K562 (cell line): ENCODE results near the gene FMC1. TPM values are rescaled to one million over a fixed set of nuclear protein-coding genes. Genes with fewer than 3 reads are reported as not detected.

Experiments used
- polyA plus RNA-seq, 8 experiments: library from polyadenylated mRNA; depleted of rRNA in 4 of 8; stranded (reverse) in 5 of 8; unstranded in 3 of 8; fragments of >200 nt; fragmentation: Nextera tagmentation in 2 of 8; fragmentation: Illumina TruSeq in 1 of 8; extraction: Ambion mirVana in 2 of 8; extraction: Trizol in 1 of 8; gene quantifications; 2 replicates each; pipeline versions ENCODE4 v1.2.1 to v1.2.3, GENCODE V29; 2011 to 2014; ENCODE audit warnings: inconsistent platforms in 1 of 8, missing spikeins in 1 of 8
- small RNA-seq: library from RNA; depleted of rRNA; stranded (forward); fragments of <200 nt; gene quantifications from one replicate; pipeline ENCODE3, GENCODE V24; 2014
- total RNA-seq, 7 experiments: library from RNA; depleted of rRNA in 6 of 7; stranded (reverse); fragments of >200 nt in 6 of 7; fragmentation: Illumina TruSeq in 2 of 7; extraction: Trizol in 2 of 7; gene quantifications; 2 replicates each; pipeline versions ENCODE4 v1.2.1 to v1.2.3, GENCODE V29; 2011 to 2021; ENCODE audit warnings: low replicate concordance in 1 of 7

The FMC1 gene
- total and polyA plus RNA-seq, 9 of the 15 experiments (the other 6 are each of a cell fraction or from before 2014, with no cell fraction given): 14.0 to 116 (median 29.0) TPM

Small RNA genes lying within 50 kb of the gene (small RNA-seq; reads per million reads assigned to genes)
- not detected for gene RNU6-206P

Other genes with a start within 250 kb of the FMC1 start
- gene ZC3HAV1, start 231.6 kb upstream of the FMC1 start, total RNA-seq (2014; rRNA removed): 23.9 and 26.4 TPM in 2 replicates
- gene ZC3HAV1, start 231.6 kb upstream of the FMC1 start, total RNA-seq (2014; rRNA removed; fragmentation: Illumina TruSeq; extraction: Trizol): 34.0 TPM in 2 replicates
- 38.9 and 40.5 TPM in 2 replicates for gene ZC3HAV1, start 231.6 kb upstream of the FMC1 start, total RNA-seq (2015; rRNA removed; fragmentation: Illumina TruSeq; extraction: Trizol)
- 33.0 and 33.8 TPM in 2 replicates for gene ZC3HAV1, start 231.6 kb upstream of the FMC1 start, total RNA-seq (2021)
- gene ZC3HAV1, start 231.6 kb upstream of the FMC1 start, polyA plus RNA-seq (2011; rRNA removed): 16.9 and 22.4 TPM in 2 replicates
- gene ZC3HAV1, start 231.6 kb upstream of the FMC1 start, polyA plus RNA-seq (2014; fragmentation: Illumina TruSeq; extraction: Trizol): 22.8 and 30.9 TPM in 2 replicates
- 10 to 100 TPM; 11.9 to 13.4 TPM for gene ZC3HAV1, start 231.6 kb upstream of the FMC1 start, polyA plus RNA-seq (2014; fragmentation: Nextera tagmentation; extraction: Ambion mirVana)
- 18.0 and 18.7 TPM in 2 replicates for gene ZC3HAV1, start 231.6 kb upstream of the FMC1 start, polyA plus RNA-seq (2014; rRNA removed)
- gene UBN2, start 110.1 kb upstream of the FMC1 start, total RNA-seq (2014; rRNA removed): 6.8 and 7.1 TPM in 2 replicates
- gene UBN2, start 110.1 kb upstream of the FMC1 start, total RNA-seq (2014; rRNA removed; fragmentation: Illumina TruSeq; extraction: Trizol): 12.4 and 16.6 TPM in 2 replicates
- 12.4 and 12.7 TPM in 2 replicates for gene UBN2, start 110.1 kb upstream of the FMC1 start, total RNA-seq (2015; rRNA removed; fragmentation: Illumina TruSeq; extraction: Trizol)
- gene UBN2, start 110.1 kb upstream of the FMC1 start, total RNA-seq (2021): 18.8 and 19.5 TPM in 2 replicates
- 11.9 and 15.4 TPM in 2 replicates for gene UBN2, start 110.1 kb upstream of the FMC1 start, polyA plus RNA-seq (2011; rRNA removed)
- gene UBN2, start 110.1 kb upstream of the FMC1 start, polyA plus RNA-seq (2014; fragmentation: Illumina TruSeq; extraction: Trizol): 7.8 and 9.9 TPM in 2 replicates
- gene UBN2, start 110.1 kb upstream of the FMC1 start, polyA plus RNA-seq (2014; fragmentation: Nextera tagmentation; extraction: Ambion mirVana): 1 to 10 TPM; 1.2 to 1.5 TPM
- gene UBN2, start 110.1 kb upstream of the FMC1 start, polyA plus RNA-seq (2014; rRNA removed): 6.0 and 6.4 TPM in 2 replicates
- 110 and 119 TPM in 2 replicates for gene LUC7L2, start 18.6 kb downstream of the FMC1 start, total RNA-seq (2014; rRNA removed)
- gene LUC7L2, start 18.6 kb downstream of the FMC1 start, total RNA-seq (2014; rRNA removed; fragmentation: Illumina TruSeq; extraction: Trizol): 144 and 164 TPM in 2 replicates
- gene LUC7L2, start 18.6 kb downstream of the FMC1 start, total RNA-seq (2015; rRNA removed; fragmentation: Illumina TruSeq; extraction: Trizol): 141 and 144 TPM in 2 replicates
- gene LUC7L2, start 18.6 kb downstream of the FMC1 start, total RNA-seq (2021): 198 and 207 TPM in 2 replicates
- 95.0 and 115 TPM in 2 replicates for gene LUC7L2, start 18.6 kb downstream of the FMC1 start, polyA plus RNA-seq (2011; rRNA removed)
- gene LUC7L2, start 18.6 kb downstream of the FMC1 start, polyA plus RNA-seq (2014; fragmentation: Illumina TruSeq; extraction: Trizol): 137 and 168 TPM in 2 replicates
- gene LUC7L2, start 18.6 kb downstream of the FMC1 start, polyA plus RNA-seq (2014; fragmentation: Nextera tagmentation; extraction: Ambion mirVana): 10 to 100 TPM; 56.1 to 66.5 TPM
- gene LUC7L2, start 18.6 kb downstream of the FMC1 start, polyA plus RNA-seq (2014; rRNA removed): 117 and 144 TPM in 2 replicates
- not detected in 2 replicates for gene KLRG2, start 142.3 kb downstream of the FMC1 start, total RNA-seq (2014; rRNA removed)
- gene KLRG2, start 142.3 kb downstream of the FMC1 start, total RNA-seq (2014; rRNA removed; fragmentation: Illumina TruSeq; extraction: Trizol): not detected in 2 replicates
- gene KLRG2, start 142.3 kb downstream of the FMC1 start, total RNA-seq (2015; rRNA removed; fragmentation: Illumina TruSeq; extraction: Trizol): not detected in 2 replicates
- not detected in 2 replicates for gene KLRG2, start 142.3 kb downstream of the FMC1 start, total RNA-seq (2021)
- gene KLRG2, start 142.3 kb downstream of the FMC1 start, polyA plus RNA-seq (2011; rRNA removed): not detected in 2 replicates
- not detected in 2 replicates for gene KLRG2, start 142.3 kb downstream of the FMC1 start, polyA plus RNA-seq (2014; fragmentation: Illumina TruSeq; extraction: Trizol)
- gene KLRG2, start 142.3 kb downstream of the FMC1 start, polyA plus RNA-seq (2014; fragmentation: Nextera tagmentation; extraction: Ambion mirVana): not detected
- not detected in 2 replicates for gene KLRG2, start 142.3 kb downstream of the FMC1 start, polyA plus RNA-seq (2014; rRNA removed)
- gene CLEC2L, start 182.3 kb downstream of the FMC1 start, total RNA-seq (2014; rRNA removed): 1.6 and 4.1 TPM in 2 replicates
- 0.73 and 0.87 TPM in 2 replicates for gene CLEC2L, start 182.3 kb downstream of the FMC1 start, total RNA-seq (2014; rRNA removed; fragmentation: Illumina TruSeq; extraction: Trizol)
- 1.5 and 1.8 TPM in 2 replicates for gene CLEC2L, start 182.3 kb downstream of the FMC1 start, total RNA-seq (2015; rRNA removed; fragmentation: Illumina TruSeq; extraction: Trizol)
- 5.4 and 5.5 TPM in 2 replicates for gene CLEC2L, start 182.3 kb downstream of the FMC1 start, total RNA-seq (2021)
- 0.84 and 26.0 TPM in 2 replicates for gene CLEC2L, start 182.3 kb downstream of the FMC1 start, polyA plus RNA-seq (2011; rRNA removed)
- gene CLEC2L, start 182.3 kb downstream of the FMC1 start, polyA plus RNA-seq (2014; fragmentation: Illumina TruSeq; extraction: Trizol): 1.9 and 2.9 TPM in 2 replicates
- gene CLEC2L, start 182.3 kb downstream of the FMC1 start, polyA plus RNA-seq (2014; fragmentation: Nextera tagmentation; extraction: Ambion mirVana): 1 to 10 TPM in 1 of 2 experiments, under 1 TPM in 1; 0.94 to 2.1 TPM
- gene CLEC2L, start 182.3 kb downstream of the FMC1 start, polyA plus RNA-seq (2014; rRNA removed): 5.3 and 7.1 TPM in 2 replicates